Brain microvascular endothelial cell (primary cell): ENCODE results near the gene STK11.
A peak's percentile ranks its signal among the peaks of the same experiment; 100 is the strongest.

Source experiments
- DNase-seq: peaks from one replicate; pipeline ENCODE4 v3.0.0-alpha.2; 2020
- H3K27ac ChIP-seq: fragments of 250-450 bp; sonication (Bioruptor Pico); 2 replicates; pipeline ENCODE4 v1.5.1; 2020; ENCODE audit warnings: mild to moderate bottlenecking, moderate library complexity
- H3K27me3 ChIP-seq: fragments of 250-450 bp; sonication (Bioruptor Pico); replicated peaks from 2 replicates; pipeline ENCODE4 v1.5.1; 2020; ENCODE audit warnings: mild to moderate bottlenecking
- H3K36me3 ChIP-seq: fragments of 250-450 bp; sonication (Bioruptor Pico); replicated peaks from 2 replicates; pipeline ENCODE4 v1.5.1; 2020; ENCODE audit warnings: mild to moderate bottlenecking
- H3K4me3 ChIP-seq: 2 replicates; pipeline ENCODE4 v1.5.1; 2011; ENCODE audit warnings: low read depth, mild to moderate bottlenecking, control low read depth, low read length, moderate library complexity
- CTCF ChIP-seq: IDR thresholded peaks from 2 replicates; pipeline ENCODE4 v1.5.1; 2011; ENCODE audit warnings: low read depth, mild to moderate bottlenecking, moderate library complexity, low read length, control low read depth, inconsistent platforms; ENCODE audit errors: missing control alignments
- in situ Hi-C: cut with HindIII; loops from 2 replicates; pipeline ENCODE4 v1.10.0; 2017; ENCODE audit warnings: low sequenced_read_pairs, low pct_ligation_motif_present

Gene STK11

GRCh38 chr19:1164684-1165531 lies 40.7 kb upstream of the STK11 start:
- no peak overlapping the region for H3K27ac ChIP-seq
- in situ Hi-C loops: no loop called here
- DNase-seq: no peak
- no peaks in the 10 kb centered on the region for H3K27me3 ChIP-seq
- TF ChIP-seq CTCF: no peak
- no peak overlapping the region for H3K4me3 ChIP-seq
- peaks cover 6% of the 10 kb centered on the region for H3K36me3 ChIP-seq

GRCh38 chr19:1166872-1167573 lies 38.6 kb upstream of the STK11 start:
- Histone ChIP-seq H3K27ac (no peak overlapping the region), H3K4me3 (no peak overlapping the region), H3K27me3 (no peaks in the 10 kb centered on the region), H3K36me3 (peaks cover 6% of the 10 kb centered on the region)
- DNase-seq: no peak
- TF ChIP-seq CTCF: no peak
- in situ Hi-C loops: no loop called here

- Histone ChIP-seq H3K4me3 (peak overlapping the region; percentile 42), H3K36me3 (peaks cover 6% of the 10 kb centered on the region), H3K27ac (peak overlapping the region; percentile 68), H3K27me3 (no peaks in the 10 kb centered on the region)
- in situ Hi-C loops: no loop called here
- DNase-seq: no peak
- TF ChIP-seq CTCF: no peak
Measured at GRCh38 chr19:1167687-1168571, 37.6 kb upstream of the STK11 start.

GRCh38 chr19:1168572-1169410 lies 36.8 kb upstream of the STK11 start:
- Histone ChIP-seq H3K36me3 (peaks cover 6% of the 10 kb centered on the region), H3K4me3 (peak overlapping the region; percentile 42), H3K27me3 (no peaks in the 10 kb centered on the region), H3K27ac (peak overlapping the region; percentile 68)
- peak; percentile 72 for DNase-seq
- in situ Hi-C loops: no loop called here
- TF ChIP-seq CTCF: no peak

GRCh38 chr19:1169411-1169791 lies 36.2 kb upstream of the STK11 start:
- DNase-seq: no peak
- in situ Hi-C loops: no loop called here
- no peak overlapping the region for H3K4me3 ChIP-seq
- H3K27ac ChIP-seq: peak overlapping the region; percentile 68
- no peaks in the 10 kb centered on the region for H3K27me3 ChIP-seq
- H3K36me3 ChIP-seq: peaks cover 6% of the 10 kb centered on the region
- TF ChIP-seq CTCF: no peak
